GM10248 (cell line): Measurements from ENCODE around the gene FABP1.

Source experiments
- CTCF ChIA-PET: fragments of 300-600 bp; sonication (Branson Sonifier 250); formaldehyde crosslinking; extraction: SDS; loops from one replicate; lab custom pipeline; 2021; ENCODE audit warnings: antibody characterized with exemption; lab: Yijun Ruan, JAX
- POLR2A ChIA-PET: fragments of 350-650 bp; sonication (Branson Sonifier 250); formaldehyde crosslinking; extraction: SDS; loops from one replicate; lab custom pipeline; 2020; ENCODE audit warnings: antibody characterized with exemption; lab: Yijun Ruan, JAX
- DNase-seq: peaks from one replicate; pipeline ENCODE4 v3.0.0; 2012; ENCODE audit errors: extremely low spot score
- TF ChIP-seq, protein P1 (sequence below): IDR thresholded peaks from 2 replicates; pipeline ENCODE4 v1.5.1; 2012; ENCODE audit warnings: mild to moderate bottlenecking, low read depth; ENCODE audit errors: extremely low read depth, missing control alignments, control extremely low read depth

Gene FABP1

GRCh38 chr2:88125924-88126771 lies 1.7 kb downstream of the FABP1 start:
- DNase-seq = no peak
- TF ChIP-seq, protein P1, sequence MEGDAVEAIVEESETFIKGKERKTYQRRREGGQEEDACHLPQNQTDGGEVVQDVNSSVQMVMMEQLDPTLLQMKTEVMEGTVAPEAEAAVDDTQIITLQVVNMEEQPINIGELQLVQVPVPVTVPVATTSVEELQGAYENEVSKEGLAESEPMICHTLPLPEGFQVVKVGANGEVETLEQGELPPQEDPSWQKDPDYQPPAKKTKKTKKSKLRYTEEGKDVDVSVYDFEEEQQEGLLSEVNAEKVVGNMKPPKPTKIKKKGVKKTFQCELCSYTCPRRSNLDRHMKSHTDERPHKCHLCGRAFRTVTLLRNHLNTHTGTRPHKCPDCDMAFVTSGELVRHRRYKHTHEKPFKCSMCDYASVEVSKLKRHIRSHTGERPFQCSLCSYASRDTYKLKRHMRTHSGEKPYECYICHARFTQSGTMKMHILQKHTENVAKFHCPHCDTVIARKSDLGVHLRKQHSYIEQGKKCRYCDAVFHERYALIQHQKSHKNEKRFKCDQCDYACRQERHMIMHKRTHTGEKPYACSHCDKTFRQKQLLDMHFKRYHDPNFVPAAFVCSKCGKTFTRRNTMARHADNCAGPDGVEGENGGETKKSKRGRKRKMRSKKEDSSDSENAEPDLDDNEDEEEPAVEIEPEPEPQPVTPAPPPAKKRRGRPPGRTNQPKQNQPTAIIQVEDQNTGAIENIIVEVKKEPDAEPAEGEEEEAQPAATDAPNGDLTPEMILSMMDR = no peak
- CTCF ChIA-PET = interaction anchor here (1.8 kb wide), 1 partner anchor 66 kb away, joined by 5 read pairs; no protein-coding TSS in a partner anchor
- POLR2A ChIA-PET = no interaction called here

DNA sequence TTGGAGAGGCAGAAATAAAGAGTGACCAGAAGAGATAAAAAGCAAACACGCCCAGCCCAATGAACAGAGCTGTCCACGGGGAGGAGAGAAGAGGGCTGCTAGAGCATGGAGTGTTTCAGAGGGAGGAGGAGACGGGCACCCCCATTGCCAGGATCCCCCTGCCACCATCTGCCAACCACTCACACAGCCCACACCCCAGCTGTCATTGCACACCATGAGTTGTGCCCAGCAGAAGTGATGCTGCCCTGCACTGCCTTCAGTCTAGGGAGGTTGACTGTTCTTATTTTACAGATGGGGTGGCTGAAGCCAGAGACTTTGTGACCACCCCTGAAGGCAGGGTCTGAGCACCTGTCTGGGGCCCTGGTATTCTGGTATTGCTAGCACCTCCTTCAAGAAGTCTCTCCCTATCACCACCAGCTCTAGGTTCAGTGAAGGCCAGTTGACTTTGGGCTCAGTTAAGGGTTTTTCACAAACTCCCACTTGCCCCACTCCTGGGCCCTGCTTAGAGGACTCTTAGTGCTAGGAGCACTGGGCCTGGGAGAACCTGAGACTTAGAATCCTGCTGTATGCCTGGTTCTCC lies 2.4 kb downstream of the FABP1 start:
- TF ChIP-seq, protein P1 = no peak
- CTCF ChIA-PET = interaction anchor here (1.8 kb wide), 1 partner anchor 65 kb away, joined by 5 read pairs; no protein-coding TSS in a partner anchor
- no peak for DNase-seq
- POLR2A ChIA-PET = no interaction called here

DNA sequence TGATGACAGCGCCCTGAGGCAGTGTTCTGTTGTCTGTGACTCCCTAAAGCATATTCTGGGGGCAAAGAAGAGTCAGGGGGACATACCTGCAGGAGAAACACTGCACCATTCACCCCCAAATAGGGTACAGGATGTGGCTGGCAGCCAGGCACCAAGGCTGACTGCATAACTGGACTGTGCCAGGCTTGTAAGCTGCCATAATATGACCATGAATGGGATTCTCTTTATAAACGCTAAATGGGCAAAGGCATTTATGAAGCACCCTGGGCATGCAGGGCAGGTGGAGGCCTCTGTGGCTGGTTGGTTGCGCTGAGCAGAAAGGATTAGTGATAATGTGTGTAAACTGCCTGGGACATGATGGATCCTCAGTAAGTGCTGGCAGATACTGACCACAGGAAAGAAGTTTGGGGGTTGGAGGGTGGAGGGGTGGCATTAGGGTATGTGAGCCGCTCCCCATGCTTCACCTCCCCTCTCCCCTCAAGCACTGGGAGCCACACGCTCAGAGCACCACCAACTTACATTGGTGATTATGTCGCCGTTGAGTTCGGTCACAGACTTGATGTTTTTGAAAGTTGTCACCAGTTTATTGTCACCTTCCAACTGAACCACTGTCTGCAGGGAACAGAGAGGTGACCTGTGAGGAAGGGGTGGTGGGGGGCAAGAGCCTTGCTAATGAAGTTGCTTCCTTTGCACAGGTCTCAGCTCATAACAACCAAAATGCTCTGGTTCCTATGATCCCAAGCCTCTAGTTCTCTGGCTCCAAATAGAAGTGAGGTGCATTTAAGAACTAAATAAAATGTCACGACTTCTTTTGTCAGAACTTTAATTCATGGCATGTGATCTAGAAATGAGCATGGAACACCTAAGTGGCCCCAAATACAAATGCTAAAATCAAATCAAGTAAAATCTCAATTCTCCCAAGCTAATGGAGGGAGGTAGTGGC lies 3.6 kb downstream of the FABP1 start:
- TF ChIP-seq, protein P1 = no peak
- CTCF ChIA-PET = interaction anchor here (1.8 kb wide), 1 partner anchor 64 kb away, joined by 5 read pairs; no protein-coding TSS in a partner anchor
- POLR2A ChIA-PET = no interaction called here

GRCh38 chr2:88123164-88123974 lies 4.5 kb downstream of the FABP1 start:
- POLR2A ChIA-PET = no interaction called here
- no peak for DNase-seq
- CTCF ChIA-PET = interaction anchor here (1.6 kb wide), 1 partner anchor 63 kb away, joined by 4 read pairs; no protein-coding TSS in a partner anchor
- TF ChIP-seq, protein P1 = no peak

More for the DNA sequence above, 3.6 kb downstream of the FABP1 start:
- DNase-seq = no peak

DNA sequence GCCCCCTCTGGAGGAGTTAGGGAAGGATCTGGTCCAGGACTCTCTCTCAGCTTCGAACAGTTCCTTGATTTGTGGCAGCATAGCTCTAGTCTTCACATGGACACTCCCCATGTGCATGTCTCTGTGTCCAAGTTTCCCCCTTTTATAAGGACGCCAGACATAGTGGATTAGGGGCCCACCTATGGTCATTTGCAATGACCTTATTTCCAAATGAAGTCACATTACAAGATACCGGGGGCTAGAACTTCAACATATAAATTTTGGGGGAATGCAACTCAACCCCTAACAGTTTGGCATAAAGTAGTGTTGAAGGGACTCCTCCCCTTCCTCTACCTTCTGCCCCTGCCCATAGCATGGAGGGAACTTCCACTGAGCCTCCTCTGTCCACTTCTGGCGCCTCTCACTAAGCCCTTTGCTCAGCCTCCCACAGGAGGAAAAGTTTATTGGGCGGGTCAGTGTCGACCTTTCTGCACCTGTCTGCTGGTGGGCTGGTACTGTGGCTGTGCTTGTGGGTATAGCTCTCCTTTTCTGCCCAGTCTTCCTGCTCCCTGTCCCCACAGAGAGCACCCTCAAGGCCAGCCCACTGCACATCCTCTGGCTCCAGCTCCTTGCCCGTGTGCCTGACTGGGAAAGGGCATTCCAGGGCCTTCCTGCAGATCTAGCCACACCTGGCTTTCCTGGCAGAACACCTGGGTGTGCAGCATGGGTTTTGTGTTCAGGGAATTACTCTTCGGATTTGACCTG lies 5.5 kb downstream of the FABP1 start:
- DNase-seq = no peak
- CTCF ChIA-PET = interaction anchor here (1.3 to 1.6 kb wide), 2 partner anchors 37 to 62 kb away, joined by 3 to 4 read pairs; no protein-coding TSS in a partner anchor
- TF ChIP-seq, protein P1 = no peak
- POLR2A ChIA-PET = no interaction called here
